ENCODE measurements around the gene REEP1.

DNA sequence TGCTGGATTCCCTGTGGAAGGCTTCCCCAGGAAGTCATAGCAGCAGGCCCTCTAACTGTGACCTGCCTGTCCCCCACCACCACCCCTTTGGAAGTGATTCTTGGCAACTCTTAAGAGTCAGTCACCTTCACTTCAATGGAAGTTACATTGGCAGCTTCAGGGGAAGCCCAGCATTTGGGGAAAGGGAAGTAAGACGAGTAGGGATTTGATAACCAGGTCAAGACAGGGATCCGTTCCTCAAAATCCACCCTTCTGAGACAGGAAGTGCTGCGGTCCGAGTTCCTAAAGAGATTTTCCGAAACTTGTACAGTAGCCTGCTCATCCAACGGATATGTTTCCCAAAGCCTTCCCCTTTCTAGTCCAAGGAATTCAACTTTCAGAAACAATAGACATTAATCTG, 84.0 kb downstream of the REEP1 start:
- TF ChIP-seq SP1 (IDR thresholded peaks at IDR 0.05) = no peak
- no peak for TF ChIP-seq BHLHE40 (IDR thresholded peaks at IDR 0.05; ENCODE audit: borderline replicate concordance)
- TF ChIP-seq LEF1 (IDR thresholded peaks at IDR 0.05; ENCODE audit: borderline replicate concordance) = no peak
- TF ChIP-seq FOXM1 (IDR thresholded peaks at IDR 0.05; ENCODE audit: borderline replicate concordance) = no peak
- TF ChIP-seq ELF4 (IDR thresholded peaks at IDR 0.05) = no peak
- no peak for TF ChIP-seq TARDBP (IDR thresholded peaks at IDR 0.05)
- no peak for TF ChIP-seq HDGF (IDR thresholded peaks at IDR 0.05; ENCODE audit: borderline replicate concordance)

Measured in HEK293T (cell line).